K562 (cell line): Measurements from ENCODE around the gene HMGN2. TPM values are rescaled to one million over a fixed set of nuclear protein-coding genes. Genes with fewer than 3 reads are reported as not detected.
A peak's percentile ranks its signal among the peaks of the same experiment; 100 is the strongest.

Source experiments
- ATF1 ChIP-seq, 2 experiments: fragments of 450-650 bp in 1 of 2; IDR thresholded peaks; 2 replicates each; pipeline ENCODE4 v1.6.1; 2016; ENCODE audit warnings: missing compliant biosample characterization in 1 of 2, missing genetic modification characterization in 1 of 2
- BHLHE40 ChIP-seq: IDR thresholded peaks from 2 replicates; pipeline ENCODE4 v1.6.1; 2011; ENCODE audit warnings: low read length, improper control_type of control experiment
- FOS ChIP-seq: IDR thresholded peaks from 3 replicates; pipeline ENCODE4 v1.6.1; 2011; ENCODE audit not compliant: insufficient read length; ENCODE audit errors: extremely low read depth
- FOXA3 ChIP-seq, 2 experiments: fragments of 450-650 bp in 1 of 2; sonication (generic) in 1 of 2; formaldehyde crosslinking; IDR thresholded peaks in 1 of 2; conservative IDR thresholded peaks in 1 of 2; 2 replicates each; pipeline versions ENCODE4 v1.4.0 to v1.8.0; 2020 to 2022; ENCODE audit warnings: mild to moderate bottlenecking in 2 of 2, missing genetic modification reagents in 1 of 2
- HDAC8 ChIP-seq: fragments of 450-650 bp; IDR thresholded peaks from 2 replicates; pipeline ENCODE4 v1.6.1; 2016; ENCODE audit warnings: mild to moderate bottlenecking, missing genetic modification characterization, moderate library complexity, missing compliant biosample characterization
- MAFG ChIP-seq: fragments of 450-650 bp; conservative IDR thresholded peaks from 2 replicates; pipeline ENCODE4 v1.6.1; 2016; ENCODE audit warnings: missing genetic modification characterization, missing compliant biosample characterization
- MIER1 ChIP-seq: fragments of 450-650 bp; IDR thresholded peaks from 2 replicates; pipeline ENCODE4 v1.6.1; 2016; ENCODE audit warnings: antibody characterized with exemption, mild to moderate bottlenecking, low read depth
- RBM25 ChIP-seq: fragments of 200-400 bp; formaldehyde crosslinking; IDR thresholded peaks from 2 replicates; pipeline ENCODE4 v1.6.1; 2018; ENCODE audit warnings: low read length, low read depth, moderate library complexity; ENCODE audit not compliant: severe bottlenecking
- polyA plus RNA-seq, 8 experiments: library from polyadenylated mRNA; depleted of rRNA in 4 of 8; stranded (reverse) in 5 of 8; unstranded in 3 of 8; fragments of >200 nt; fragmentation: Nextera tagmentation in 2 of 8; fragmentation: Illumina TruSeq in 1 of 8; extraction: Ambion mirVana in 2 of 8; extraction: Trizol in 1 of 8; gene quantifications; 2 replicates each; pipeline versions ENCODE4 v1.2.1 to v1.2.3, GENCODE V29; 2011 to 2014; ENCODE audit warnings: inconsistent platforms in 1 of 8, missing spikeins in 1 of 8
- total RNA-seq, 7 experiments: library from RNA; depleted of rRNA in 6 of 7; stranded (reverse); fragments of >200 nt in 6 of 7; fragmentation: Illumina TruSeq in 2 of 7; extraction: Trizol in 2 of 7; gene quantifications; 2 replicates each; pipeline versions ENCODE4 v1.2.1 to v1.2.3, GENCODE V29; 2011 to 2021; ENCODE audit warnings: low replicate concordance in 1 of 7
- TF ChIP-seq, protein P1 (sequence below), 2 experiments: fragments of 450-650 bp; formaldehyde crosslinking in 1 of 2; IDR thresholded peaks; 2 replicates each; pipeline versions ENCODE4 v1.4.0 to v1.6.1; 2014 to 2020; ENCODE audit warnings: mild to moderate bottlenecking in 2 of 2, borderline replicate concordance in 1 of 2, low read depth in 1 of 2
- TF ChIP-seq, protein P2 (sequence below): sonication (generic); formaldehyde crosslinking; IDR thresholded peaks from 2 replicates; pipeline ENCODE4 v1.8.0; 2022; ENCODE audit warnings: mild to moderate bottlenecking, low read depth, missing genetic modification reagents
- TF ChIP-seq, protein P3 (sequence below): sonication (generic); formaldehyde crosslinking; IDR thresholded peaks from 2 replicates; pipeline ENCODE4 v1.5.0; 2020; ENCODE audit warnings: missing genetic modification reagents
- TF ChIP-seq, protein P4 (sequence below), 2 experiments: fragments of 250-450 bp in 1 of 2; fragments of 450-650 bp in 1 of 2; sonication (Bioruptor Pico) in 1 of 2; IDR thresholded peaks; 2 replicates each; pipeline versions ENCODE4 v1.6.1 to v1.8.0; 2016 to 2021; ENCODE audit warnings: mild to moderate bottlenecking in 2 of 2, moderate library complexity in 2 of 2, missing compliant biosample characterization in 1 of 2, missing genetic modification characterization in 1 of 2
- TF ChIP-seq, protein P5 (sequence below): fragments of 450-650 bp; IDR thresholded peaks from 2 replicates; pipeline ENCODE4 v1.6.1; 2016; ENCODE audit warnings: low read depth, mild to moderate bottlenecking, moderate library complexity

HMGN2 gene
- total and polyA plus RNA-seq, 9 of the 15 experiments (the other 6 are each of a cell fraction or from before 2014, with no cell fraction given): 370 to 1,354 (median 965) TPM

DNA sequence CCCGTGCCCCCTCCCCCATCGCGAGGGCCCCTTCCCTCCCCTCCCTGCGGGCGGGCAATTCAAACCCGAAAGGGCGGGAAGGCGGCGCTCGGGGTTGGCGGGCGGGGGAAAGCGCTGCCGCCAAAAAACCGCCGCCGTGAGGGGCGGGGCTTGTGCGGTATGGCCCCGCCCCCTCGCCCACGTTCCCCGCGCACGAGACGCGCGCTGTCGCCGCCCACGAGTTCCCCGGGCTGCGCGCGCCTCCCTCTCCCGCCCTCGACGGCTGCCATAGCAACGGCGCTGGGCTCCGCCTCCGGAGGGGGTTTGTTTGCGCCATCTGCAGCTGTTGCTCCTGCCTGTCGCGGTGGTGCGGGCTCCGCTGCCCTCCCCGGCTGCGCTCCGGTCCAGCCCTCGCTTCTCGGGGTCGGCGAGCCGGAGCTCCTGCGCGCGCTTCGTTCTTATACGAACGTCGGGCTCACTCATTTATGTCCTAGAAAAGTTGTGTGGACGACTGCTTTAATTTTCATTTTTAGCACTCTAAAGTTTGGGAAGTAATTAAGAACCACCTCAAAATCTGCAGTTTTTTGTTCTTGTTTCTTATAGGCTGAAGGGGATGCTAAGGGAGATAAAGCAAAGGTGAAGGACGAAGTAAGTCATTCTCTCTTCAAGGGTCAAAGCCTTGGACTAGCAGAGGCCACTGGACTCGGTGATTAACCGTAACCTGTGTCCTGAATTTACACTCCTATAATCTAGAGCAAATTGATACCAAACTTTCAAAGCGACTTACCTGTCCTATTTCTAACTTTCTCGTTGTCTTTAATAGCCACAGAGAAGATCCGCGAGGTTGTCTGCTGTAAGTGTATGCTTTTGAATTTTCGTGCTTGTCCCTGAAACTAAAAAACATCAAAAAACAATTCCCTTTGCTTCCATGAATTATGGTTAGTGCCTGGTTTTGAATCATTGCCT lies 933 bp downstream of the HMGN2 start (continued):
- TF ChIP-seq, protein P1, sequence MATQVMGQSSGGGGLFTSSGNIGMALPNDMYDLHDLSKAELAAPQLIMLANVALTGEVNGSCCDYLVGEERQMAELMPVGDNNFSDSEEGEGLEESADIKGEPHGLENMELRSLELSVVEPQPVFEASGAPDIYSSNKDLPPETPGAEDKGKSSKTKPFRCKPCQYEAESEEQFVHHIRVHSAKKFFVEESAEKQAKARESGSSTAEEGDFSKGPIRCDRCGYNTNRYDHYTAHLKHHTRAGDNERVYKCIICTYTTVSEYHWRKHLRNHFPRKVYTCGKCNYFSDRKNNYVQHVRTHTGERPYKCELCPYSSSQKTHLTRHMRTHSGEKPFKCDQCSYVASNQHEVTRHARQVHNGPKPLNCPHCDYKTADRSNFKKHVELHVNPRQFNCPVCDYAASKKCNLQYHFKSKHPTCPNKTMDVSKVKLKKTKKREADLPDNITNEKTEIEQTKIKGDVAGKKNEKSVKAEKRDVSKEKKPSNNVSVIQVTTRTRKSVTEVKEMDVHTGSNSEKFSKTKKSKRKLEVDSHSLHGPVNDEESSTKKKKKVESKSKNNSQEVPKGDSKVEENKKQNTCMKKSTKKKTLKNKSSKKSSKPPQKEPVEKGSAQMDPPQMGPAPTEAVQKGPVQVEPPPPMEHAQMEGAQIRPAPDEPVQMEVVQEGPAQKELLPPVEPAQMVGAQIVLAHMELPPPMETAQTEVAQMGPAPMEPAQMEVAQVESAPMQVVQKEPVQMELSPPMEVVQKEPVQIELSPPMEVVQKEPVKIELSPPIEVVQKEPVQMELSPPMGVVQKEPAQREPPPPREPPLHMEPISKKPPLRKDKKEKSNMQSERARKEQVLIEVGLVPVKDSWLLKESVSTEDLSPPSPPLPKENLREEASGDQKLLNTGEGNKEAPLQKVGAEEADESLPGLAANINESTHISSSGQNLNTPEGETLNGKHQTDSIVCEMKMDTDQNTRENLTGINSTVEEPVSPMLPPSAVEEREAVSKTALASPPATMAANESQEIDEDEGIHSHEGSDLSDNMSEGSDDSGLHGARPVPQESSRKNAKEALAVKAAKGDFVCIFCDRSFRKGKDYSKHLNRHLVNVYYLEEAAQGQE (IDR thresholded peaks at IDR 0.05; ENCODE audit: borderline replicate concordance): peak; percentile 12; the same call in 1 of the 2 replicates
- TF ChIP-seq, protein P1 (CRISPR knock-in tag; IDR thresholded peaks at IDR 0.05; ENCODE audit: low read depth): peak; percentile 54; the same call in 1 of the 2 replicates
- TF ChIP-seq FOXA3 (CRISPR knock-in tag; conservative IDR thresholded peaks at IDR 0.05 in 1 of 2, IDR thresholded peaks at IDR 0.05 in 1 of 2) (no peak), RBM25 (peak; percentile 22), MIER1 (0 out of 2 replicates have a peak, but pooled peaks have one; percentile 35), HDAC8 (tag) (no peak), MAFG (tag) (no peak), BHLHE40 (peak; percentile 99), FOS (no peak), ATF1 (CRISPR knock-in tag; IDR thresholded peaks at IDR 0.05) (no peak), ATF1 (tag; IDR thresholded peaks at IDR 0.05) (peak; percentile 72; the same call in 1 of the 2 replicates)
- TF ChIP-seq, protein P2, sequence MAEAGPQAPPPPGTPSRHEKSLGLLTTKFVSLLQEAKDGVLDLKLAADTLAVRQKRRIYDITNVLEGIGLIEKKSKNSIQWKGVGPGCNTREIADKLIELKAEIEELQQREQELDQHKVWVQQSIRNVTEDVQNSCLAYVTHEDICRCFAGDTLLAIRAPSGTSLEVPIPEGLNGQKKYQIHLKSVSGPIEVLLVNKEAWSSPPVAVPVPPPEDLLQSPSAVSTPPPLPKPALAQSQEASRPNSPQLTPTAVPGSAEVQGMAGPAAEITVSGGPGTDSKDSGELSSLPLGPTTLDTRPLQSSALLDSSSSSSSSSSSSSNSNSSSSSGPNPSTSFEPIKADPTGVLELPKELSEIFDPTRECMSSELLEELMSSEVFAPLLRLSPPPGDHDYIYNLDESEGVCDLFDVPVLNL: peak; percentile 86
- TF ChIP-seq, protein P3, sequence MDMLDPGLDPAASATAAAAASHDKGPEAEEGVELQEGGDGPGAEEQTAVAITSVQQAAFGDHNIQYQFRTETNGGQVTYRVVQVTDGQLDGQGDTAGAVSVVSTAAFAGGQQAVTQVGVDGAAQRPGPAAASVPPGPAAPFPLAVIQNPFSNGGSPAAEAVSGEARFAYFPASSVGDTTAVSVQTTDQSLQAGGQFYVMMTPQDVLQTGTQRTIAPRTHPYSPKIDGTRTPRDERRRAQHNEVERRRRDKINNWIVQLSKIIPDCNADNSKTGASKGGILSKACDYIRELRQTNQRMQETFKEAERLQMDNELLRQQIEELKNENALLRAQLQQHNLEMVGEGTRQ (CRISPR knock-in tag): 0 out of 2 replicates have a peak, but pooled peaks have one; percentile 10
- TF ChIP-seq, protein P4, sequence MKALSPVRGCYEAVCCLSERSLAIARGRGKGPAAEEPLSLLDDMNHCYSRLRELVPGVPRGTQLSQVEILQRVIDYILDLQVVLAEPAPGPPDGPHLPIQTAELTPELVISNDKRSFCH (CRISPR knock-in tag; IDR thresholded peaks at IDR 0.05): no peak
- TF ChIP-seq, protein P4 (tag; IDR thresholded peaks at IDR 0.05): no peak
- TF ChIP-seq, protein P5, sequence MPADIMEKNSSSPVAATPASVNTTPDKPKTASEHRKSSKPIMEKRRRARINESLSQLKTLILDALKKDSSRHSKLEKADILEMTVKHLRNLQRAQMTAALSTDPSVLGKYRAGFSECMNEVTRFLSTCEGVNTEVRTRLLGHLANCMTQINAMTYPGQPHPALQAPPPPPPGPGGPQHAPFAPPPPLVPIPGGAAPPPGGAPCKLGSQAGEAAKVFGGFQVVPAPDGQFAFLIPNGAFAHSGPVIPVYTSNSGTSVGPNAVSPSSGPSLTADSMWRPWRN: peak; percentile 60
